ENCODE data around the gene PMM2.
"Not testable (repeated sequence)": the region's sequence is repeated elsewhere in the genome, so short reads cannot be mapped to it uniquely, and the experiment has no call there.

The PMM2 gene

DNA sequence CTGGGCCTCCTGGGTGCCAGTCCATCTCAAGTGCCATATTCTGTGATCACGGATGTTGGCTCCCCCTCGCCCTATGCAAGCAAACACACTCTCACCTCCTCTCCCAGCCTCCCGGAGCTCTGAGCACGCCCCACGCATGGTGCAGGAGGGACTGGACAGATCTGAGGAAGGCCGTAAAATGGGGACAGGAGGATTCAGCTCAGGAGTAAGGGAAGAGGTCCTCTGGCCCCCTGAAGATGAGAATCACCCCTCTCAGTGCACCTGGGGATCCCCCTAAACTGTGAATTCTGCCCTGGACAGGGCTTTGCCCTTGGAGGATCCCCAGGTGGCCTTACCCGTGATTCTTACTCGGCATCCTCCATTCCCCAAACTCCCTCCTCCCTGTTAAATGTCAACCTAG, 15.8 kb upstream of the PMM2 start:
- in situ Hi-C loops (cut with MboI; ENCODE audit: low sequenced_read_pairs): no loop called here

DNA sequence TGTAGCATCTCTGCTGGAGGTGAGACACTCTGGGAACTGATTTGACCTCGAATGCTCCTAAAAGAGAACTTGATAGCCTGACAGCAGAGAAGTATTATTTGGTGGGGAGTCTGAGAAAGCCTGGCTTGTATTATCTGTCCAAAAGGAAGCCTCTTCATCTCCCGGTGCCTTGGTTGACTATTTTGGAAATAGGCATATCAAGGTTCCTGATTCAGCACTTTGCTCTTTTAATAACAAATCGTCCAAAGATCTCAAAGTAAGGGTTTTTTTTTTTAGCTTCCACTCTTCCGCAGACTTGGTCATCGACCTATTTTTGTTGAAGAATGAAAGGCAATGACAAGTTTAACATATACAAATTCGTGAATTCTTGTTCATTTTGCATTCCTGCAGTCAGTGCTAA, 15.0 kb upstream of the PMM2 start:
- in situ Hi-C loops (cut with MboI; ENCODE audit: low sequenced_read_pairs): no loop called here

DNA sequence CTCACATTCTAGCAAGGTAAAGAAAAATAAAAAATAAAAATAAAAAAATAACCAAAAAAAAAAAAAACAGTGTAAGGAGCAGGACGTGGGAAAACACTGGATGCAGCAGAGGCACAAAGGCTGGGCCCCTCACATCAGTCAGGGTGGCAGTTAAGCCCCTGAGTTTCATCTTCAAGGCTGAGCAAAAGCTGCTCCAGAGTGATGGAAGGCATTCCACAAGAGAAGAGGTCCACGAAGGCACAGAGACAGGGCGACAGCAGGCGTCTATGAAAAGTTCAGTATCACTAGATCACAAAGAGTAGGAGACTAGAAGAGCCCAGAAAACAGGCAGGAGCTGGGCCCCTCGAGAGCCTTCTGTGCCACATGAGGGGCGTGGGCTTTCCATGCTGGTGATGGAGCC, 12.2 kb upstream of the PMM2 start:
- in situ Hi-C loops (cut with MboI; ENCODE audit: low sequenced_read_pairs): no loop called here

DNA sequence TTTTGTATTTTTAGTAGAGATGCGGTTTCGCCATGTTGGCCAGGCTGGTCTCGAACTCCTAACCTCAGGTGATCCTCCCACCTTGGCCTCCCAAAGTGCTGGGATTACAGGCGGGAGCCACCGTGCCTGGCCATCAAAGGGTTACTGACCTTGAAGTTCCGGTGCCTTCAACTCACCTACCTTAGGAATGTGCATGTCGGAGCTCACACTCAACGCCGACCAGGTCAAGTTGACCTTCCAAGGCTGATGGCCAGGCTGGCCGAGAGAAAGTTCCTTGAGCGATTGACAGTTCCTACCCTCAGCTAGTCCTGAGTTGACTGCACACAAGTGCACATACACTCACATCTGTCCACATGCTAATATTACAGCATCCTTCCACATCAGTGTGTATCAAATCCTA, 11.3 kb upstream of the PMM2 start:
- in situ Hi-C loops (cut with MboI; ENCODE audit: low sequenced_read_pairs): not testable (repeated sequence)

DNA sequence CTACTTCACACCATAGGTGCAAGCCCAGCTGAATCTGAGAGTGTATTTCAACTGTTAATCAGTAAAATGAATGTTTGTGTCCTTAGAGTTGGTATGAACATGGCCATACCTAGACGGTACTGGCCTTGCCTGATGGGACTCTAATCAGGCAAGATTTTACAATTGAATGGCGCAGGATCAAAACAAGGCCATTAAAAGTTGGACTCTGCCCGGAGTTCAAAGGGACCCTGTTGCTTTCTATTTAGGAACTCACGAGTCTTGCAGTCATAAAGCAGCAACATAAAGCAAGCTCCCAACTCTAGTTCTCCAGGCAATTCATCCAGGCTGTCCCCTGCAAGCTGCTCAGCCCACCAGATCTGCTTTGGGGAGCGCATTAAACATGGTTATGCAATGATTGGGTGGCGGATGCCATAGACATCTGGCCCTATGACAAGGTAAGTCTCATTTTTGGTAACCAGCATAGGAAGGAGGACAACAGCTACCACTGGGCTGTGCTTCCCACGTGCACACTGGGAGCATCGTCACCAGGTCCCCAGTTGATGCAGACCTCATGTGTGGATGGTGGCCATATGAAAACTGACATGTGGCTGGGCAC, 9.0 kb upstream of the PMM2 start:
- in situ Hi-C loops (cut with MboI; ENCODE audit: low sequenced_read_pairs): no loop called here

DNA sequence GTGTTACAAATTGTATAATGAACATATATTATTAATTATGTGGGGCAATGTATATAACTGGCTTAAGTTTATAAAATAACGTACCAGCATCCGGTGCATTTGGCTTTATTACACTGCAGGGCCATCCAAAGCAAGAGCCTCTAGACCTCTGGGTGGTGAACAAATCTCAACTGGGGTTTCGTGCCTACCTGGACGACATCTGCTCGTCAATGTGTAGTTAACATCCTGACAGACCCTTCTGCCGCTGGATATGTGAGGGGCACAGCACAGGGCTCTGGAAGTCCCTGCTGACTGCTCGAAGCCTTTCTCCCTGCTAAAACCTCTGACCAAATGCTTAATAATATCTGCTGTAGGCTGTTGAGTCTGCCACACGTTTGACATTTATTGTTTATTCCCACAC, 2.5 kb upstream of the PMM2 start:
- in situ Hi-C loops (cut with MboI; ENCODE audit: low sequenced_read_pairs): no loop called here

DNA sequence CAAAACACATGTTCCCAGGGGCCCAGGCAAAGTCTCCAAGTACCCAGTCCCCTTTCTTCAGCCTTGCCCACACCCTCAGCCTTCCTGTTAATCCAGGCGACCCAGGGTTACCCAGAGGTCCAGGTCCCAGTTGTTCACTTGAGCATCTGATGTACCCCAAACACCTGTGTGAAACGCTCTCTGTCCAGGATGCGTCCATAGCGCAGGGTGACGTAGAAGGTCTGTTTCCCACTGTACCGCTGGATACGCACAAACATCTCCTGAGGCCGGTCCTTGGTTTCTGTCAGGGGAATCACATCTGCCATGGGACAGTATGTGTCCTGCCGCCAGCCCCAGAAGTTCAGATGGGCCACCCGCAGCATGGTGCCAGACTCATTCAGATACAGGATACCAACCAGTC, 1.8 kb upstream of the PMM2 start:
- in situ Hi-C loops (cut with MboI; ENCODE audit: low sequenced_read_pairs): no loop called here

DNA sequence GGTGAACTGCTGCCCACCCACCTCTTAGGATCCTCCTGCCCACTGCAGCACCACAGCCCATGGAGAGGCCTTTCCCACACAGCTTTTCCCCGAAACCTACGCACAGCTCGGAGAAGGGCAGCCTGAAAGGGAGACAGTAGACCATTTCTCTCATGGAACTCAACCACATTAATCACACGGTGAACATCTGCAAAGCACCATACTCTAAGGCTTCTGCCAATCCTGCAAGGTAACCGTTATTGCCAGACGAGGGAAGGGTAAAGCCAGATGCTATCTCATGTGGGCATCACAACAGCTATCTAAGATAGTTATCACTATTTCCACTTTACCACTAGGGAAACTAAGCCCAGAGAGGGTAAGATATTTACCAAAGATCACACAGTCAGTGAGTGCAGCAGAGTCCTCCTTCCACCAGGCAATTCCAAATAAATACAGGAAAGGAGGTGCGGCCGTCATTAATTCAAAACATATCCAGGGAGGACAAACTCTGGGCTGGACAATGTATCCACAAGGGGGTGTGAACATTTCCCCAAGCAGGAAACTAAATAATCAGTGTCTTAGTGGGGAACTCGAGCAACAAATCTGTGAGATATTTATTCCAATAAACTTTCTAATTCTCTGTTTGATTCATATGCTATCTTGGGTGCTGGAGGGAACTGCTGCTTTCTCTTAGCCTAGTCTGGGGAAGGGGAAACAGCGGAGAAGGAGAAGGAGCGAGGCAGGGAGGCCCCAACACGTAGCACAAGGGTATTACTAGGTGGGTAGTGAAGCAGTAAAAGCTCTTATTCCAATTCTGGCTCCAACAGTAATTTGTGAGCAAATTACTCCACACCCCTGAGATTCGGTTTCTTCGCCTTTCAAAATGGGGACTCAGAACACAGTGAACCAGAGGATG, 923 bp upstream of the PMM2 start:
- in situ Hi-C loops (cut with MboI; ENCODE audit: low sequenced_read_pairs): no loop called here

DNA sequence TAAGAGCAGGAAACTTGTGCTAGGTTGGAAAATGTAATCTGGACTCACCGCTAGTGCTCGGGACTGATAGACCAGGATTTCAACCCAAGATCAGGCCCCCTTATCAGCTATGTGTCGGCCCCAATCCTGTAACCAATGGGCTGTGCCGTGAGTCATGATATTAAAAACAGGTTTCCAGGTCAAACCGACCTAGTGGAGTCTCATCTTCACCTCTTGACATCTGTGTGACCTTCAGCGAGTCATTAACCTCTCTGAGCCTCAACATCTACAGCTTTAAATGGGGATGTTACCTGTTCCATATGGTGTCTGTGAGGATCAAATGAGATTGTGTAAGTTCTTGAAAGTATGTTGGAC, 512 bp downstream of the PMM2 start:
- in situ Hi-C loops (cut with MboI; ENCODE audit: low sequenced_read_pairs): no loop called here

DNA sequence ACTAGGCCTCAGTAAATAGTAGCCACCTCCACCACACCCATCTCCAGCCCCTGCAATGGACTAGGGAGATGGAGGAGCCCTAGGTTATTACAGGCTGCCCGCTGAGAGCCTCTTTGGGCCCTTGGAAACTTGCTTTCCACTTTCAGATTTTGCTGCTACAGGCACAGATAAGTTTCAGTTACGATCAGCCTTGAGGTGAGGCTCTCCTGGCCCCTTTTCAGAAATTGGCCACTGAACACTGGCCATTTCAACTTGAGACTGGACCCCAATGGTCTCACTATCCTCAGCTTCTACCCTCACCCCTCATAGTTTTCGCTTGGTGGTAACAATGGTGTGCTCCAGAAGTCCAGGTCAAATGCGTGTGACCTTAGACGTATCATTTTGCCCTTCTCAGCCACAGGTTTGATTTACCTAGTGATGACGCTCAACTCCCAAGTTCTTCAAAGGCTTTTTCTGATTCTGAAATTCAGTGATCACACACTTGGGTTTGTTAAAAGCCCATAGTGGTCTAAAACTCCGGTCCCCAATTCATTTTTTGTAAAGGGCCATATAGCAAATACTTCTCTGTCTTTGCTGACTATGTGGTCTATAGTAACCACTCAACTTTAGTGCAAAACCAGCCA, 1.0 kb downstream of the PMM2 start:
- in situ Hi-C loops (cut with MboI; ENCODE audit: low sequenced_read_pairs): no loop called here

DNA sequence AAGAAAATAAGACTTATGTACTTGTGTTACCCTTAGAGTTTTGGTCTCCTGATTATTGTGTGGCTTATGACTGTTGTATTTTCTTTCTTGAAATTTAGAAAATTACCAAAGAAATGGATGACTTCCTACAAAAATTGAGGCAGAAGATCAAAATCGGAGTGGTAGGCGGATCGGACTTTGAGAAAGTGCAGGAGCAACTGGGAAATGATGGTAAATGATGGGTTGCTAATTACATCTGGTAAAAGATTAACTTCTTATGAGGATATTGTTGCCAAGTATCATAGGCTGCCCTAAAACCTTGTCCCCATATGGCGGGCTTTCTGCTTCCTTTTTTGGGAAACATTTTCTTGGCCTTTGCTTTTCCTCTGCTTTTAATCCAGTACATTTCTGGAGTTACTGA, 4.1 kb downstream of the PMM2 start:
- in situ Hi-C loops (cut with MboI; ENCODE audit: low sequenced_read_pairs): no loop called here

DNA sequence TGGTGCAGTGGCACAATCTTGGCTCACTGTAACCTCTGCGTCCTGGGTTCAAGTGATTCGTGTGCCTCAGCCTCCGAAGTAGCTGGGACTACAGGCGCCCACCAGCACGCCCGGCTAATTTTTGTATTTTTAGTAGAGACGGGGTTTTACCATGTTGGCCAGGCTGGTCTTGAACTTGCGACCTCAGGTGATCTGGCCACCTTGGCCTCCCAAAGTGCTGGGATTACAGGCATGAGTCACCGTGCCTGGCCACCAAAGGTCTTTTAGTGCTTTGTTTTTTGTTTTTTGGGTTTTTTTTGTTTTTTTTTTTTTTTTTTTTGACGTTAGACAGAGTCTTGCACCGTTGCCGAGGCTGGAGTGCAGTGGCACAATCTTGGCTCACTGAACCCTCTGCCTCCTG, 6.1 kb downstream of the PMM2 start:
- in situ Hi-C loops (cut with MboI; ENCODE audit: low sequenced_read_pairs): not testable (repeated sequence)

DNA sequence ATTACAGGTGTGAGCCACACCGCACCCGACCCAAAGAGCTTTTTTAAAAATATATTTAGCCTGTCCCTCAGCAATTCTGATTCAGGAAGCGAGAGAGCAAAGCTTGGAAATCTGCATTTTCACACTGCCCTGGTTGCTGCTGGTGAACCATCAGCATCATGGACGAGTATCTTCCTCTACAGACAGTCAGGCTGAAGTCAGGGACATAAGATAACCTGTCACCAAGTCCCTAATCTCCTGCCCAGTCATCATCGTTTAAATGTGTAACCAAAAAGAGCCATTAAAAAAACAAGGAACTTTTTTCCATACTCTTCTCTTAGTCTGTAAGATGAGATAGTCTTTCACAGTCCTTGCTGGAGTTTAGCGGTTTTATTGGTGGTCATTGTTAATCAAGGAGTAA, 6.7 kb downstream of the PMM2 start:
- in situ Hi-C loops (cut with MboI; ENCODE audit: low sequenced_read_pairs): no loop called here

DNA sequence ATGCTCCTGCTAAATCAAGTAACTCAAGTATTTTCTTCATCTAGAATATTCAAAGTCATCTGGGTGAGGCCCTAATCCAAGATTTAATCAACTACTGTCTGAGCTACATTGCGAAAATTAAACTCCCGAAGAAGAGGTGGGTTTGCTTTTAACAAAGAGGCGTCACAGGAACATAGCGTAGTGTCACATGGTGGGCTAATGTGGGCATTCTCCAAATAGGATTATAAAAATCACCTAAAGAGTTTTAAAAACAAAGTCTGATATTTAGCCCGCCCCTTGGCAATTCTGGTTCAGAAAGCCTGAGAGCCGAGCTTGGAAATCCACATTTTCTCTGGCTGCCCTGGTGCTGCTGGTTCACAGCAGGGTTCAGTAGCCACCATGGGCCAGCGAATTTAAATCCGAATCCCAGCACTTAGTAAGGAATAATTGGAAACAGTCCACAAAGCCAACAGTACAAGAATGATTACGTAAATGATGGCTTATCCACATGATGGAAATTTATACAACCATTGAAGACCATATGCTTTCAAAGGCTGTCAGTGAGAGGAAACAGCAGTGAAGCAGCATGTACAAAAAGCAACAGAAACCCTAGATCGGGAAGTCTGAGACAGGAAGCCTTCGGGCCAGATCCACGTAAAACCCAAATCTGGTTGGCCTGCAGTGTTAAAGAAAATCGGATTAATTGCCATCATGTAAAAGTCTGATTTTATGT, 8.8 kb downstream of the PMM2 start:
- in situ Hi-C loops (cut with MboI; ENCODE audit: low sequenced_read_pairs): no loop called here

DNA sequence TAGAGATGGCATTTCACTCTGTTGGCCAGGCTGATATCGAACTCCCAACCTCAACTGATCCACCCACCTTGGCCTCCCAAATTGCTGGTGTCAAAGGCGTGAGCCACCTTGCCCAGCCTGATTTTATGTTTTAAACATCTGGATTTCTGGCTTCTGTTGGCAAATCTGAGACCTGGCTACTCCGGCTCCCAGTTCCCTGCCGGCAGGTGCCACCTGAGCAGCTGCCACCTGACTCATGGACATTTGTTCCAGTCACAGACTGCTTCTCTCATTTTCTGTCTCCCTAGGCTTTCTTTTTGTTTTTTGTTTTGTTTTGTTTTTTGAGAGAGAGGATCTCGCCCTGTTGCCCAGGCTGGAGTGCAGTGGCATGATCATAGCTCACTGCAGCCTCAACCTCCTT, 9.6 kb downstream of the PMM2 start:
- in situ Hi-C loops (cut with MboI; ENCODE audit: low sequenced_read_pairs): no loop called here

DNA sequence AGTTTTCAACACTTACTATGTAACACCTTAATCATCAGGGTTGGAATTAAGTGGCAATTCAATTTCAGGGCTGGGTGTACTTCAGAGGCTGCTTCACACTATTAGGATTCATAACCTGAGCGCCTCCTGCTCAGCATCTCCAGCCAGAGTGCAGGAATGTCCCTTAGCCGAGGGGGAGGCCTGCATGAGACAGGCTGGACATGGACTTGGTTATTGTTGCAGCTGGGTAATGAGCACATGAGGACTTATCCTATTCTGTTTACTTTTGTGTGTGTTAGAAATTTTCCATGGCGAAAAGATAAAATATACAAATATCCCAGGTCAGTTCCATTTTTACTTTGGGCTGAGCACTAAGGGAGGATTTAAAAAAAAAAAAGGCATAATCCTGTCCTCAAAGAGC, 10.4 kb downstream of the PMM2 start:
- in situ Hi-C loops (cut with MboI; ENCODE audit: low sequenced_read_pairs): no loop called here

DNA sequence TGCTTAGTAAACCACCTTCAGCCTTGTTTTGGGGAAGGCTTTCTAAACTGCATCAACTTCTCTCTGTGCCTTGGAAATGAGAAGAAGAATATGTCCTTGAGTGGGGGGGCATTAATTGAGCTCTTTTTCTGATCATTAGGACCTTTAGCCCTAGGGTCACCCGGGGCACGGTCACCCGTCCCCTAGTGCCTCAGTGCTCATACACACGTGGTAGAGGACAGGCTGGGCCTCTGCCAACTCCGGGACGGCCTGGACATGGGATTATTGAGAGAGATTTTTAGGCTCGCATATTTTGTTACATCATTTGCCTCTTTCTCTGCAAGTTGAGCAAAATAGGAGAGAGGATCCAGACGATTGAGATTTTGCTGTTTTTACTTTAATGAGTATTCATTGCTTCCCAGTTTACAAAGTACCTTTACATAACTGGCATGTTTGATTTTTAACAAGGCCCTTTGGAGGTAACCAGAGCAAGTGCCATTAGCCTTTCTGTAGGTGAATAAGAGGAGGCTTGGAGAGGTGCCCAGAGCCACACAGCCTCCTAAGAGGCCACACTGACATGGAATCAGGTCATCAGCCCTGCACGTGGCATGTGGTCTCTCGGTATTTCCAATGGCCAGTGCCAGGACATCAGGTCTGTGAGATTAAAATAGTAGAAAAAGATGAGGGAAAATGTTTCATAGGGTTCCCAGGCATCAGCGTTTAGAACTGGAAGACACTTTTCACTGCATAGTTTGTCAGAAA, 11.1 kb downstream of the PMM2 start:
- in situ Hi-C loops (cut with MboI; ENCODE audit: low sequenced_read_pairs): no loop called here

DNA sequence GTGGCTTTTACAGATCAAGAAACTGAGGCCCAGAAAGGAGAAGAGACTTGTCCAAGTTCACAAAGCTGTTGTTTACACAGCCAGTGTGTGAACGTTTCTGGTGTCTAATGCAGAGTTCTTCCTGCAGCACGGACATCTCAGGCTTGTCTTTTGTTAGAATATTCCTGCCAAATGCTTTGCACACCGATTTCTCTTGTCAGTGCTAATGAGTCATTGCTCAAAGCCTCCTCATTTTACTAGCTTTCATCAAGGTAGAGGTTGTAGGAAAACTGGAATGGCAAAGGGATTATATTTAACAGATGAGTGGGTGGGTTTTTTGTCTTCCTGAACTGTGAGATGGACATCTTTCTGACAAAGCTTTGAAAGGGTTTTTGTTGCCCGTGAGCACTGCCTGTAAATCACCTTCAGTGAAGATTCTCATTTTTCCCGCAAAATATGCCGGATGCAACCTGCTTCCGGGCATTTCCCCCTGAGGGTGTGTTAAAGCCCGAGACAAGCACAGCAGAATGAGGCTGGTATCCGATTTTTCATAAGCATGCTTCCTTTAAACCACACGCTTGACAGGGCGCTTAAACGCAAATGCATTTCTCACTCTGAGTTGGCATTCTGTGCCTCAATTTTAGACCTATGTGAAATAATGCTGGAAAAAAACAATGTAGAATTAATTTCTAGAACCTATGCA, 14.7 kb downstream of the PMM2 start:
- in situ Hi-C loops (cut with MboI; ENCODE audit: low sequenced_read_pairs): no loop called here

DNA sequence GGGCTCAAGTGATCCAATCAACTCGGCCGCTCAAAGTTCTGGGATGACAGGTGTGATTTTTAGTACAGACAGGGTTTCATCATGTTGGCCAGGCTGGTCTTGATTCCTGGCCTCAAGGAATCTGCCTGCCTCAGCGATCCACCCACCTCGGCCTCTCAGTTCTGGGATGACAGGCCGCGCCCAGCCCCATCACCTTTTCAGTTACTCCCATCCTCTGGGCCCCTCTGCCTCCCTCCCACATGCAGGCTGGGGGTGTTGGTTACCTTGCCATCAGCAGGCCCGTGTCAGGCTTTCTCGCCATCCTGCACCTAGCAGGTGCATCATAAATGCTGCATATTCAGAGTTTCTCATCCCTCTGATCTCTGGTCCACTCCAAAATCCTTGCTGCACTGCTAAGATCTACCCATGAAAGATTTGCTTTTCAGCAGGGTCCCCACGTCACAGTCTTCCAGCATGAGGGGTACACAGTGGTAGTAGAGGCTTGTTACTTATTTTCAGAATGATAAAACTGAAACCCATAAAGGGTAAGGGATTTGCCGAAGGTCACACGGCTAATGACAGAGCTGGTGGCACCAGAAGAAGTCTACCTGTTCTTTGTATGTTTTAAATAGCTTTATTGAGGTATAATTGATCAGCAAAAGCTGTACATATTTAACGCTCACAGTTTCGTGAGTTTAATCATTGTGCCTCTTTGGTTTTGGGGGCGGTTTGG, 16.6 kb downstream of the PMM2 start:
- in situ Hi-C loops (cut with MboI; ENCODE audit: low sequenced_read_pairs): no loop called here
